Ovary (tissue), 9 donors: ENCODE measurements around the gene C1QTNF4. TPM values are rescaled to one million over a fixed set of nuclear protein-coding genes. Genes with fewer than 3 reads are reported as not detected.

Experiments used
- DNase-seq, 5 donors: peaks; one replicate each; pipeline ENCODE4 v3.0.0-alpha.2; 2019 to 2020
- H3K27ac ChIP-seq, 2 donors: fragments of 200-600 bp; one replicate each; pipeline versions ENCODE4 v1.5.1 to v1.8.0; 2019 to 2022
- H3K27me3 ChIP-seq: fragments of 200-600 bp; one replicate; pipeline ENCODE4 v1.8.0; 2022
- H3K36me3 ChIP-seq: fragments of 200-600 bp; sonication (generic); one replicate; pipeline ENCODE4 v1.5.1; 2019
- H3K4me1 ChIP-seq: one replicate; pipeline ENCODE4 v1.8.1; 2013; ENCODE audit warnings: mild to moderate bottlenecking, moderate library complexity; ENCODE audit not compliant: insufficient read depth
- H3K4me3 ChIP-seq: fragments of 200-600 bp; sonication (generic); one replicate; pipeline ENCODE4 v1.5.1; 2017
- H3K9me3 ChIP-seq, 2 donors: fragments of 200-600 bp in 1 of 2; sonication (generic) in 1 of 2; one replicate each; pipeline versions ENCODE4 v1.5.1 to v1.8.1; 2013 to 2019; ENCODE audit warnings: mild to moderate bottlenecking in 1 of 2, moderate library complexity in 1 of 2
- EP300 ChIP-seq: sonication (generic); formaldehyde crosslinking; IDR thresholded peaks from one replicate; pipeline ENCODE4 v1.6.1; 2017; ENCODE audit warnings: antibody characterized with exemption
- POLR2A ChIP-seq: fragments of 450-650 bp; IDR thresholded peaks from one replicate; pipeline ENCODE4 v1.6.1; 2017; ENCODE audit warnings: antibody characterized with exemption, mild to moderate bottlenecking, moderate library complexity
- WGBS, 3 donors: extraction: QIAGEN DNeasy Blood & Tissue Kit in 1 of 3; methylation state at CpG; one replicate each; pipeline versions ENCODE4 v1.1.5 to v1.1.7; 2013 to 2017; 5-methylcytosine and 5-hydroxymethylcytosine counted together
- intact Hi-C, 4 donors: fragments of 100-400 bp; cut with DNase I; formaldehyde crosslinking; loops; one replicate each; pipeline versions ENCODE4 v1.11.0 to v1.15.1; 2022 to 2023
- polyA plus RNA-seq, 2 donors: library from polyadenylated mRNA; stranded (reverse); fragments of 200-250 nt in 1 of 2; fragments of 350-450 nt in 1 of 2; fragmentation: Illumina TruSeq in 1 of 2; extraction: RNeasy Lipid Tissue Mini Kit (QIAGEN cat#74804) in 1 of 2; gene quantifications; one replicate each; pipeline ENCODE4 v1.2.3, GENCODE V29; 2013 to 2014
- total RNA-seq, 7 donors: library from RNA; depleted of rRNA in 2 of 7; stranded (reverse); fragments of >200 nt in 2 of 7; fragmentation: NEBNext Ultra II Directional in 3 of 7; extraction: Animal tissue kit (Norgen Biotek cat#: 25700) in 3 of 7; gene quantifications; one replicate each; pipeline versions ENCODE4 v1.1.0 to v1.2.4, GENCODE V29; 2016 to 2023
- TF ChIP-seq, protein P1 (sequence below), 3 donors: fragments of 450-650 bp in 2 of 3; fragments of 200-600 bp in 1 of 3; IDR thresholded peaks; one replicate each; pipeline versions ENCODE4 v1.5.1 to v1.8.0; 2016 to 2022; ENCODE audit warnings: antibody characterized with exemption in 3 of 3, mild to moderate bottlenecking in 1 of 3
- donor health status: DM: no; HTN: no; CAD: no; lungs with moderate emphysema.
- donor health status: DM: no; HTN: no; CAD: no.
- donor health status: Bipolar disorder and iron deficiency.
- donor health status: DM: yes; HTN: yes; CAD: no.
- donor health status: DM: no; HTN: no; CAD: no.
- donor health status: DM: yes; HTN: yes; CAD: no.

The C1QTNF4 gene
- total and polyA plus RNA-seq, 9 donors: 9.1 to 29.6 (median 15.4) TPM; not detected in 1

DNA sequence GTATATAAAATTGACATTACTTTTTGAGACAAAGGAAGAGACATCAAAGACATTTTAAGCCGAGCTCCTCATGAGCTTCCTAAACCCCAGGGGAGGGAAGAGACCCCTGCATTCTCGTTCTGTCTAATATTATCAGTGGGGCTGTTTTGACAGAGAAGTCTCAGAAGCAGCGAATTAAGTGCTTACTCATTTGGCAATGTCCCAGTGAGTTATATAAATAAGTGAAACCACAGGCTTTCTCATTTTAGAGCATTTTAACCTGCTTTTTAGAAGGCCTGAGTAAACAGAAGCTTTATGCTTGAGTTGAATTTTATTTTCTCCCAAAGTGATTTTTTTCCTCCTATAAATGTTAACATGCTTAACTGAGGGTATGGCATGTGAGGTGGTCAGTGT, 23.2 kb upstream of the C1QTNF4 start:
- no peaks in the 10 kb centered on the region for H3K27me3 ChIP-seq
- no peaks in the 10 kb centered on the region for H3K9me3 ChIP-seq
- WGBS, 3 donors: 6 to 23% (median 11%) methylated on average over 3 of the region's 3 CpGs
- TF ChIP-seq POLR2A (no peak), EP300 (no peak)
- TF ChIP-seq, protein P1, sequence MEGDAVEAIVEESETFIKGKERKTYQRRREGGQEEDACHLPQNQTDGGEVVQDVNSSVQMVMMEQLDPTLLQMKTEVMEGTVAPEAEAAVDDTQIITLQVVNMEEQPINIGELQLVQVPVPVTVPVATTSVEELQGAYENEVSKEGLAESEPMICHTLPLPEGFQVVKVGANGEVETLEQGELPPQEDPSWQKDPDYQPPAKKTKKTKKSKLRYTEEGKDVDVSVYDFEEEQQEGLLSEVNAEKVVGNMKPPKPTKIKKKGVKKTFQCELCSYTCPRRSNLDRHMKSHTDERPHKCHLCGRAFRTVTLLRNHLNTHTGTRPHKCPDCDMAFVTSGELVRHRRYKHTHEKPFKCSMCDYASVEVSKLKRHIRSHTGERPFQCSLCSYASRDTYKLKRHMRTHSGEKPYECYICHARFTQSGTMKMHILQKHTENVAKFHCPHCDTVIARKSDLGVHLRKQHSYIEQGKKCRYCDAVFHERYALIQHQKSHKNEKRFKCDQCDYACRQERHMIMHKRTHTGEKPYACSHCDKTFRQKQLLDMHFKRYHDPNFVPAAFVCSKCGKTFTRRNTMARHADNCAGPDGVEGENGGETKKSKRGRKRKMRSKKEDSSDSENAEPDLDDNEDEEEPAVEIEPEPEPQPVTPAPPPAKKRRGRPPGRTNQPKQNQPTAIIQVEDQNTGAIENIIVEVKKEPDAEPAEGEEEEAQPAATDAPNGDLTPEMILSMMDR (IDR thresholded peaks at IDR 0.05): no peak
- intact Hi-C loops: loop anchor here in 3 of 4 donors (10.0 kb wide), 1 partner anchor 243 kb away; the partner anchor contains the start of gene SPI1 (in 3 of the 3)
- no peak for DNase-seq
- peak overlapping the region in 1 of 2 donors; percentile 36 for H3K27ac ChIP-seq
- peaks cover 2% of the 10 kb centered on the region for H3K4me1 ChIP-seq
- no peak overlapping the region for H3K4me3 ChIP-seq
- no peaks in the 10 kb centered on the region for H3K36me3 ChIP-seq

DNA sequence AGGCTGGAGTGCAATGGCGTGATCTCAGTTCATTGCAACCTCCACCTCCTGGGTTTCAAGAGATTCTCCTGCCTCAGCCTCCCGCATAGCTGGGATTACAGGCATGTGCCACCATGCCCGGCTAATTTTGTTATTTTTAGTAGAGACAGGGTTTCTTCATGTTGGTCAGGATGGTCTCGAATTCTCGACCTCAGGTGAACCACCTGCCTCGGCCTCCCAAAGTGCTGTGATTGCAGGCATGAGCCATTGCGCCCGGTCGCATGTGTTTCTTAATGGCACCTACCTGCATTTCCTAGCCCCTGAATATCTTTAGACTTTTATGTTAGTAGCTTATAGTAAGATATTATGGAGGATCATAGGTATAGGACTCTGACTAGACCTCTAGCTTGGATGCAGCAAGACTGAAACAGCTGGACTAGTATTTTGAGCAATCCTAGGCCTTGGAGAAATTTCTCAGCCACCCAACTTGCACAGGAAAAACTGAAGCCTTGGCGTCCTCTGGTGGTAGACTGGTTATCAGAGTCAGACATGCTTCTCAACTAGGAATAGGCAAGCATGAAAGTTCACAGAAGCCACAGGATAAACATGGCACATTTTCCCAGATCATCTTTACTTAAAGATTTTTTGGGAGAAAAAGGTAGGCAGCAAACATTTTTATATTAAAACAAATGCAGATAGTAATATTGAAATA, 22.7 kb upstream of the C1QTNF4 start:
- Histone ChIP-seq H3K4me3 (no peak overlapping the region), H3K4me1 (peaks cover 2% of the 10 kb centered on the region), H3K9me3 (no peaks in the 10 kb centered on the region), H3K27ac (peak overlapping the region in 1 of 2 donors; percentile 36), H3K27me3 (no peaks in the 10 kb centered on the region), H3K36me3 (no peaks in the 10 kb centered on the region)
- TF ChIP-seq, protein P1 (IDR thresholded peaks at IDR 0.05): peak; percentile 61 to 87 (median 64)
- TF ChIP-seq EP300 (no peak), POLR2A (no peak)
- intact Hi-C loops: loop anchor here in 3 of 4 donors (10.0 kb wide), 1 partner anchor 242 kb away; the partner anchor contains the start of gene SPI1 (in 3 of the 3)
- peak in 4 of 5 donors; percentile 62 to 76 (median 68) for DNase-seq
- 76 to 81% (median 78%) methylated on average over 10 of the region's 10 CpGs for WGBS, 3 donors

DNA sequence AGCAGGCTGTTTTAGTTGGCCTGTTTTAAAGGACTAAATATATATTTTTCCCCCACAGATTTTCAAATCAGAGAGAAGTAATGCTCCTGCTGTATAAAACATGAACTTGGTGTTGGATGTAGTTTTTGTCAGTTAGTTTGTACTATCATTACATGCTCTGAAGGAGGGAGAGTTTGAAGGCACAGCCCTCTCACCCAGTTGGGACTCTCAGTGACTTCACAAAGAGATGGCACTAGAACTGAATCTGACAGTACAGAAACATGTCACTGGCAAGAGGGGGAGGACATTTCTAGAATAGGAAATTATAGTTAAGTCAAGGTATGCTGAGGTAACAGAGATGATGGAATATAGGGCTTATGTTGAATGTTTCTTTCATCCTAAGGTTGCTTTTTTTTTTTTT, 21.0 kb upstream of the C1QTNF4 start:
- Histone ChIP-seq H3K9me3 (no peaks in the 10 kb centered on the region), H3K27ac (no peak overlapping the region), H3K27me3 (no peaks in the 10 kb centered on the region), H3K4me1 (peaks cover 2% of the 10 kb centered on the region), H3K4me3 (no peak overlapping the region), H3K36me3 (no peaks in the 10 kb centered on the region)
- DNase-seq: no peak
- TF ChIP-seq POLR2A: no peak
- TF ChIP-seq EP300: no peak
- TF ChIP-seq, protein P1 (IDR thresholded peaks at IDR 0.05): no peak
- intact Hi-C loops: loop anchor here in 3 of 4 donors (10.0 kb wide), 1 partner anchor 240 kb away; the partner anchor contains the start of gene SPI1 (in 3 of the 3)

GRCh38 chr11:47611348-47611794, 17.2 kb upstream of the C1QTNF4 start:
- no peaks in the 10 kb centered on the region for H3K27me3 ChIP-seq
- H3K4me3 ChIP-seq: no peak overlapping the region
- no peak for TF ChIP-seq POLR2A
- no peak for TF ChIP-seq EP300
- TF ChIP-seq, protein P1 (IDR thresholded peaks at IDR 0.05): no peak
- WGBS, 3 donors: 82 to 84% (median 84%) methylated on average over 6 of the region's 6 CpGs
- intact Hi-C loops: loop anchor here in 3 of 4 donors (10.0 kb wide), 1 partner anchor 237 kb away; the partner anchor contains the start of gene SPI1 (in 3 of the 3)
- no peaks in the 10 kb centered on the region for H3K36me3 ChIP-seq
- H3K27ac ChIP-seq: no peak overlapping the region
- no peaks in the 10 kb centered on the region for H3K4me1 ChIP-seq
- no peaks in the 10 kb centered on the region for H3K9me3 ChIP-seq
- no peak for DNase-seq
